HEK293 (cell line): Measurements from ENCODE around the gene ZNF25.

Experiments
- CTCF ChIA-PET: fragments of 350-600 bp; formaldehyde crosslinking; extraction: SDS; loops from one replicate; lab custom pipeline; 2021; ENCODE audit warnings: antibody characterized with exemption; lab: Yijun Ruan, JAX
- POLR2A ChIA-PET: fragments of 300-600 bp; formaldehyde crosslinking; extraction: SDS; loops from one replicate; lab custom pipeline; 2020; ENCODE audit warnings: antibody characterized with exemption, inconsistent platforms; lab: Yijun Ruan, JAX
- H3K27ac ChIP-seq: fragments of 200-500 bp; sonication (Bioruptor generic); 2 replicates; pipeline ENCODE4 v1.5.1; 2014; ENCODE audit warnings: low read depth, low read length, control low read depth, inconsistent platforms; ENCODE audit errors: extremely low read depth
- H3K36me3 ChIP-seq, 2 experiments: fragments of 200-500 bp in 1 of 2; sonication (Bioruptor generic) in 1 of 2; 1 replicate in 1 of 2; 2 replicates in 1 of 2; pipeline ENCODE4 v1.5.1; 2014 to 2017; ENCODE audit warnings: inconsistent platforms in 2 of 2, low read length in 2 of 2; ENCODE audit not compliant: control insufficient read depth in 2 of 2, insufficient read depth in 1 of 2
- H3K4me1 ChIP-seq: fragments of 200-500 bp; sonication (Bioruptor generic); 2 replicates; pipeline ENCODE4 v1.5.1; 2014; ENCODE audit warnings: mild to moderate bottlenecking, low read length, inconsistent platforms; ENCODE audit not compliant: control insufficient read depth, insufficient read depth
- H3K4me3 ChIP-seq: 2 replicates; pipeline ENCODE4 v1.5.1; 2011; ENCODE audit warnings: low read depth, mild to moderate bottlenecking, control low read depth, low read length, moderate library complexity
- H3K9me3 ChIP-seq: fragments of 200-500 bp; sonication (Bioruptor generic); 2 replicates; pipeline ENCODE4 v1.5.1; 2014; ENCODE audit warnings: low read depth, low read length, inconsistent platforms; ENCODE audit not compliant: control insufficient read depth, insufficient read depth
- GLIS1 ChIP-seq: fragments of 450-650 bp; formaldehyde crosslinking; IDR thresholded peaks from 2 replicates; pipeline ENCODE4 v1.5.1; 2016; ENCODE audit warnings: missing biosample characterization, missing genetic modification characterization
- PATZ1 ChIP-seq: fragments of 450-650 bp; formaldehyde crosslinking; IDR thresholded peaks from 2 replicates; pipeline ENCODE4 v1.5.1; 2016; ENCODE audit warnings: missing biosample characterization, missing genetic modification characterization
- ZBTB44 ChIP-seq: fragments of 450-650 bp; IDR thresholded peaks from 2 replicates; pipeline ENCODE4 v1.5.1; 2018; ENCODE audit warnings: missing biosample characterization, mild to moderate bottlenecking, missing genetic modification characterization
- ZEB2 ChIP-seq: fragments of 450-650 bp; formaldehyde crosslinking; IDR thresholded peaks from 2 replicates; pipeline ENCODE4 v1.5.1; 2016; ENCODE audit warnings: missing biosample characterization, missing genetic modification characterization
- ZIC2 ChIP-seq: fragments of 450-650 bp; formaldehyde crosslinking; IDR thresholded peaks from 2 replicates; pipeline ENCODE4 v1.5.1; 2016; ENCODE audit warnings: missing biosample characterization, missing genetic modification characterization
- ZNF354C ChIP-seq: fragments of 450-650 bp; formaldehyde crosslinking; IDR thresholded peaks from 2 replicates; pipeline ENCODE4 v1.5.1; 2016; ENCODE audit warnings: missing biosample characterization, missing genetic modification characterization, low read depth, borderline replicate concordance
- ZSCAN5A ChIP-seq: fragments of 450-650 bp; formaldehyde crosslinking; IDR thresholded peaks from 2 replicates; pipeline ENCODE4 v1.5.1; 2016; ENCODE audit warnings: missing biosample characterization, missing genetic modification characterization
- TF ChIP-seq, protein P1 (sequence below): sonication (generic); formaldehyde crosslinking; IDR thresholded peaks from 2 replicates; pipeline ENCODE4 v1.8.1; 2022; ENCODE audit warnings: mild to moderate bottlenecking, moderate library complexity, missing genetic modification reagents

ZNF25 gene

GRCh38 chr10:37906382-37906781, 70.1 kb downstream of the ZNF25 start:
- no peaks in the 10 kb centered on the region for H3K36me3 ChIP-seq
- CTCF ChIA-PET, result no interaction called here
- H3K4me3 ChIP-seq, result no peak overlapping the region
- no peaks in the 10 kb centered on the region for H3K4me1 ChIP-seq
- no peak overlapping the region for H3K27ac ChIP-seq
- H3K9me3 ChIP-seq, result no peaks in the 10 kb centered on the region
- TF ChIP-seq GLIS1 (no peak), PATZ1 (tag by site-specific recombination) (no peak), ZBTB44 (tag by site-specific recombination) (no peak), ZEB2 (no peak), ZSCAN5A (tag by site-specific recombination) (no peak), ZIC2 (tag by site-specific recombination) (no peak), ZNF354C (tag by site-specific recombination) (no peak)
- TF ChIP-seq, protein P1, sequence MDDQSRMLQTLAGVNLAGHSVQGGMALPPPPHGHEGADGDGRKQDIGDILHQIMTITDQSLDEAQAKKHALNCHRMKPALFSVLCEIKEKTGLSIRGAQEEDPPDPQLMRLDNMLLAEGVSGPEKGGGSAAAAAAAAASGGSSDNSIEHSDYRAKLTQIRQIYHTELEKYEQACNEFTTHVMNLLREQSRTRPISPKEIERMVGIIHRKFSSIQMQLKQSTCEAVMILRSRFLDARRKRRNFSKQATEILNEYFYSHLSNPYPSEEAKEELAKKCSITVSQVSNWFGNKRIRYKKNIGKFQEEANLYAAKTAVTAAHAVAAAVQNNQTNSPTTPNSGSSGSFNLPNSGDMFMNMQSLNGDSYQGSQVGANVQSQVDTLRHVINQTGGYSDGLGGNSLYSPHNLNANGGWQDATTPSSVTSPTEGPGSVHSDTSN (CRISPR knock-in tag), result no peak
- POLR2A ChIA-PET, result no interaction called here
